DMS 273 (cell line): ENCODE measurements around the gene LMAN1L.

Source experiments
- DNase-seq: peaks from one replicate; lab custom pipeline; 2025; ENCODE audit not compliant: unreplicated experiment; lab: John Stamatoyannopoulos, UW

LMAN1L gene

DNA sequence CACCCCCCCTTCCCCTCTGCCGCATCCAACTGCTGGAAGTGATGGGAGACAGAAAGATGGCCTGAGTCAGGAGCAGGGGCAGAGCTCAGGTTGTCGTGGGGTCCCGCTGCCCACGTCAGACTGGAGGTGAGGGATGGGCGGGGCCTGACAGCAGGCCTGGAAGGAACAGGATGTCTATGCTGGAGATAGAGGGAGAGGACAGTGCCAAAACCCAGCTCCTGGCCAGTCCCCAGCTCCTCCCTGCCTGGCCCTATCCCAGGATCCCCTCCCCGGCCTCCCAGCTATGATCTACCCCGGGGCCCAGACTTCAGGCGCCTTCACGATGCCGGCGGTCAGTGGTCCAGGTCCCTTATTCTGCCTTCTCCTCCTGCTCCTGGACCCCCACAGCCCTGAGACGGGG is at the start of gene LMAN1L:
Gene LMAN1L (plus strand): TSS at position 303 of the 400 bp plus-strand sequence. CDS start 20 bp downstream, at position 323.
- no peak for DNase-seq

DNA sequence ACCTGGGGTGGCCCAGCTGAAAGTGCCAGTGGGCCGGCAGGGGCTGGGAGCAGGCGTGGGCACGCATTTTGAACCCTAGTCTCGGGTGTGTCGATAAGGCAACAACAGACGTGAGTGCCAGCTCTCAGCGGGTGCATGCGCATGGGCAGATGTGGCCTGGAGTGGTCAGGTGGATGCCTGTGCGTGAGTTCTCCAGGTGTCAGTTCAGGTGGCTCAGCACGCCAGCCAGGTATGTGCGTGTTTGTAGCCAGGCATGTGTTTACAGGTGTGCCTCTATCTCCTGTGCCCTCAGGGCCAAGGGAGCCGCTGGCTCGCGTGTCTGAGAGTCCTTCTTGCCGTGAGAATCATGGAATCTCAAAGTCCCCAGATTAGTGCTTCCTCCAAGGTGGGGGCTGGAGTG is 49.2 kb upstream of the LMAN1L start:
- DNase-seq: no peak

DNA sequence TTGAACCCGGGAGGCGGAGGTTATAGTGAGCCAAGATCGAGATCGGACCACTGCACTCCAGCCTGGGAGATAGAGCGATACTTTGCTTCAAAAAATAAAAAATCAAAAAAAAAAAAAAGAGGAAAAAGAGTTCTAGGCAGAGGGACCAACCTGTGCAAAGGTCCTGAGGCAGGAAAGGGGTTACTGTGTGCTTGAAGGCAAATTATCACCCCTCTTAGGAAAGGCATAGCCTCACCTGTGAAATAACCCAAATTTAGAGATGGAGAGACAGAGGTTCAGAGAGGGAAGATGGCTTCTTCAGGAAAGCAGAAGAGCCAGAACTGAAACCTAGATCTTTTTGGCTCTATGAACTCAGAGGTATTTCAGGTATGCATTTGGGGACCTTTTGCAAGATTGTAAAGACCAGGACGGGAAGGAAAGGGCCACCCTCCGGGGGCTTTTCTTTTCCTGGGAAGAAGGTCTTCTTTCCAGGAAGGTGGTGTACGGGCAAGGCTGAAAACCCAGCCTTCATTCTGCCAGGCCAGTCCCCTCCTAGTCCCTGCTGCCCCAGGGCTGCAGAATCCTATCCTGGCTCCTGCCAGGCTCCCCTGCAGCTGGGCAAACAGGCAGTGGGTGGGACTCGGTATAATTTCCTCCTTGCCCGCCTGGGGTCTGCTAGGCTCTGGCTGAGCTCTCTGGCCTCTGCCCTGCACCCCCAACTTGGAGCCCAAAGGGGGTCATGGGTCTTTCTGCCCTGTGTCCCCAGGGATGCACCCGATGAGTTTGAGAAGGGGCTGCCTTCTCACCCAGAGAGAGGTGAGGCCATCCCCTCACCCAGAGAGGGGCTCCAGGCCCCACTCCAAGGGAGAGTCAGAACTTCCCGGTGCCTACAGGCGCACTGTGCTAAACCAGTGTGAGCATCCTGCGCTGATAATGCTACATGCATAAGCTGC is 45.2 kb upstream of the LMAN1L start:
- no peak for DNase-seq

DNA sequence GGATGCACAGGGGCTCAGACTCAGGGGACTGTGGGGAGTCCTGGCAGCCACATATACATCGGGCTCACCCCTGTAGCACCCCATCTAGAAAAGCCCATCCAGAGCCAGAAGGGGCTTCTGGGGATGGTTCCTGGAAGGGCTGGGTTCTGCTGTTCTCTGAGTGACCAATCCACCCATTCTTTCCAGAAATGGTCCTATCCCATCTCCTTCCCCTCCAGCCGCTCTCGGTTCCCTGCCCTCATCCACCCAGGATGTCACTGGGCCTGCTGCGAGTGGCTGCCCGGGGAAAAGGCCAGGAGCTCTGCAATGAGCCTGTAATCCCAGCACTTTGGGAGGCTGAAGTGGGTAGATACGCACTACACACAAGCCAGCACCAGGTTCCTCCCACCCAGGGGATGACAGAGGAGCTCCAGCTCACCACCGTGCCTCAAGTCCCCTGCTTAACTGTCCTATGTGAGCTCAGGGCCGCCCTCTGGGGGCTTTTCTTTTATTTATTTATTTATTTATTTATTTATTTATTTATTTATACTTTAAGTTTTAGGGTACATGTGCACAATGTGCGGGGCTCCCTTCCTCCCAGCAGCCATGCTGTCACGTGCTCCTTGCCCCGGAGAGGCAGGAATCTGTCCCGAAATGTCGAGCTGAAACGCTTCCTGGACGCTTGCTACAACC is 44.4 kb upstream of the LMAN1L start:
- DNase-seq: peak; percentile 39

DNA sequence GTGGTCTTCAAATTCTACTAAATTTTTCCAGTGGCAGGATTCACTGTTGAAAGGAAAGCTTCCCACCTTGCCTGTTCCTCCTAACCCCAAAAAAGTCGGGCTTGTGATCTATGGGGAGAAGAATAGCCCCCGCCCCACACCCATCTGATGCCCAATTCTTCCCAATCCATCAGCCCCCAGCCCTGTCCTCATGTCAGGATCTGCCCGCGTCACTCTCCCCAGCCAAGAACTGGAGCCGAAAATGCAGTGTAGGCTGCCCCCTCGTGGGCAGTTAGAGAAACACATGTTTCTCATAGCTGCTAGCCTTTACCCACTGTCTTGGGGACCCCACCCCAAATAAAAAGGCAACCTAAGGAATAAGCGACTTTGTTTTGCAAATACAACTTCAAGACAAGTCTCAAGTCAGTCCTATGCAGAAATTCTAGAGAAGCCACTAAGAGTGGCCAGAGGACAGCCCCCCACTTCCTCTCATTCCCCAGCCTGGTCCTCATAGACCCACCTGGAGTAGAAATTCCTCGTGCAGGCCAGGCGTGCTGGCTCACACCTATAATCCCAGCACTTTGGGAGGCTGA is 43.8 kb upstream of the LMAN1L start:
- peak; percentile 71 for DNase-seq

DNA sequence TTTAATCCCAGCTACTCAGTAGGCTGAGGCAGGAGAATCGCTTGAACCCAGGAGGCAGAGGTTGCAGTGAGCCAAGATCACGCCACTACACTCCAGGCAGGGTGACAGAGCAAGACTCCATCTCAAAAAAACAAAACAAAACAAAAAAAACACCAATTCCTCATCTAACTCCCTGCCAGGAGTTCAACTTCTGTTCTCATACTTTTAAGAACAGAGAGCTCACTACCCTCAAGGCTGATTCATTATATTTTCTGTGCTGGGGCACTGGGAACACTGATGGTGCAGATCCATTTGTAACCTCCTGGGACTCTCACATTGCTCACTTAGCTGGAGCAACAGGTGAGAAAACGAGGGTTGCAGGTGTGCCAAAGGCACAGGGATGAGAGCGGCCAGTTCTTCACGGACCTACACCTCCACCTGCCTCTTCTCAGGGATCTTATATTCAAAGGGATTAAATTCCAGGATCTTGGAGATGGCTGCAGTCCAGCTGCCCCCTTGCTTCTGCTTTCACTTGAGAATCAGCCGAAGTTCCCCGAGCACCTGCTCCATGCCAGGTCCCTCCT is 43.1 kb upstream of the LMAN1L start:
- no peak for DNase-seq

- DNase-seq: no peak
These were observed 42.3 kb upstream of the LMAN1L start for GRCh38 chr15:74770211-74770903.

- no peak for DNase-seq
These were observed 39.3 kb upstream of the LMAN1L start for GRCh38 chr15:74773329-74773728.

- no peak for DNase-seq
These were observed 38.8 kb upstream of the LMAN1L start for GRCh38 chr15:74773731-74774252.

- no peak for DNase-seq
These were observed 37.5 kb upstream of the LMAN1L start for GRCh38 chr15:74775132-74775562.

GRCh38 chr15:74775894-74776293 is 36.7 kb upstream of the LMAN1L start:
- no peak for DNase-seq

- no peak for DNase-seq
These were observed 35.5 kb upstream of the LMAN1L start for GRCh38 chr15:74776821-74777768.

GRCh38 chr15:74777769-74778598 is 34.7 kb upstream of the LMAN1L start:
- no peak for DNase-seq

- DNase-seq: no peak
These were observed 34.0 kb upstream of the LMAN1L start for GRCh38 chr15:74778599-74778970.

DNA sequence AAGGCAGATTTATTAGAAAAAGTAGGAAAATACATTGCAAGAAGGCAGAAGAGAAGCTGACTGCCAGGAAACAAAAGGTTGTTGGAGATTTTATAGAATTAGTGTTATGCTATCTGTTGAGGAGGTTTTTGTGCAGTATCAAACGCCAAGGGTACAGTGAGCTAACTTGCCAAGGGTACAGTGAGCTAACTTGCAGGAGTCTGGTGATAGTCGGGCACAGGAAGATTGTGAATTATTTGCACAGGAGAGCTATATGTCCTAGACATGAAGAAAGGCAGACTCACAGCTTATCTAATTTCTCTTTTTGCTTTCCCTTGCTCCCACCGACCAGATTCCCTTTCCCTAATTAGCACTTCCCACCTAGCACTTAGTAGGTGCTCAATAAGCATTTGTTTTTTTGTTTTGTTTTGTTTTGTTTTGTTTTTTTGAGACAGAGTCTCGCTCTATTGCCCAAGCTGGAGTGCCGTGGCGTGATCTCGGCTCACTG is 33.4 kb upstream of the LMAN1L start:
- DNase-seq: no peak

DNA sequence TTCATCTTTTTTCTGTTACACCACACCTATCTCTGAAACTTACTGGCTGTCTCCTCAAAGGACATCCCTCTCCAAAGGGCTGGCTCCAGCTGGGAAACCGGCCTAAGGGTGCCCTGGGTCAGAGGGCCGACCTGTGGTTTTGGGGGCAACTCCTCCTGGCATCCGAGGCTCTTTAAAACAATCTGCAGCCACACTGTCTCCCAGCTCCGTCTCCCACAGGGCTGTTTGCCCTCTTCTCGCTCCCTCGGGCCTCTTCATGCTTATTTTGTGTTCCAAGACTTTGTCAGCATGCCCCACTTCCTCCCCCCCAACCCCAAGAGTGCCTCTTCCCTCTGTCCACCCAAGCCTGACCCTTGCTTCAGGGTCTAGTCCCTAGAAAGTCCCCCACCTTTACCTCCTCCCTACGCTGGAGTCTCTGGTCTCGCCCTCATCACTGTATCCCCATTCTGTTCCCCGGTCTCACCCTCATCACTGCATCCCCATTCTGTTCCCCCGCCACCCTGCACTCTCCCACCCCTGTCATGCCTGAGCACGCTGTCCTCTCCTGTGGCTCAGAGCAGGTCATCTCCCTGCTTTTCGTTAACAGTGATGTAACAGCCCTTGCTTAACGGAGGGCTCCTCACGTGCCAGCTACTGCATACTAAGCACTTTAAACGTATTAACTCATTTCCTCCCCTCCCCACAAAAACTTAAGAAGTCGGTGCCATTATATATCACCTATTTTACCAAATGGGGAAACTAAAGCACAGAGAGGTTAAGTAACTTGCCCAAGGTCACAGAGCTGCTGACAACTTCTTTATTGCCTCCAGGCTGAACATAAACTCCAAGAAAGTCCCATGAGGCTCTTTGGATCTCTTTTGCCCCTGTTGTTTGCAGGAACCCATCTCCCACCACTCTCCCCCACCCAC is 31.9 kb upstream of the LMAN1L start:
- no peak for DNase-seq

DNA sequence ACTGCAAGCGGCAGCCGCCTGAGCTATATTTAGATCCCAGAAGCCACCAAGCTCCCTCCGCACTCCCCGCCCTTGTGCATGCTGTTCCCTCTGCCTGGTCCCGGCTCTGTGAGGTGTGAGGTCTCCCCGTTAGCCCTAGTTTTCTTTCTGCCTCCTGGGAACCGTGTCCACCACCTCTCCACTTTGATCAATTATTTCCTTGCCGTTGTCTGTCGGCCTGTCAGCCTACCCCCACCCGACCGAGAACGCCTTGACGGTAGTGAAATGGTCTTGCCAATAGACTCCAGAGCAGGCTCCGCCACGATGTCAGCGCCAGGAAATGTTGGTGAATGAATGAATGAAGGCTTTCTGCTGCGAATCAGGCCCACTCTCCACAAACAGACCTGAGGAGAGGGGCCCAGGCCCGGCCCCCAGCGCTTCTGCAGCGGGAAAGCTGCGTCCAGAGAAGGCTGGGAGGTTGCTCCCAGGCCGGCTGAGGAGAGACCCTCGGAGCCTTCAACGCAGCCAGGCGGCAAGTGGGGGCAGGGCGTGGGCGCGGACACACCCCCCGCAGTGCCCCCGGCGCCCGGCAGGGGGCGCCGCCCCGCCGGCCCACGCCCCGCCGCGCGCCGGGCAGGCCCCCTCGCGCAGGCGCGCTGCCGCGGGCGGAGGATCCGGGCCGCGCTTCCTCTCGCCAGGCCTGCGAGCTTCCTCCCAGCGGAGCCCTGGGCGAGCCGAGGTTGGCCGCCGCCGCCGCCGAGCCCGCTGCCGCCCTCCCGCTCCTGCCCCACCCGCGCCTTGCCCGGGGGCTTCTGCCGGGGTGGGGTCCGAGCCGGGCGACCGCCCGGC is 31.0 kb upstream of the LMAN1L start, which contains the start of gene CSK:
Gene CSK (plus strand): TSS at position 650 of the 828 bp plus-strand sequence. CDS start 16,218 bp downstream, outside the sequence.
- DNase-seq: peak; percentile 85
